ENCODE results near the gene ACAD9.

ACAD9 gene

GRCh38 chr3:128884992-128885391 lies 5.6 kb downstream of the ACAD9 start:
- Histone ChIP-seq H3K9ac (ENCODE audit: low read depth in 1 of 2, low read length in 2 of 2) (no peak overlapping the region), H3K9me3 (ENCODE audit: control insufficient read depth in 2 of 2, low read length in 2 of 2) (no peaks in the 10 kb centered on the region), H3K36me3 (ENCODE audit: control insufficient read depth in 2 of 2, insufficient read depth in 2 of 2, low read length in 2 of 2) (peaks cover 6 to 19% of the 10 kb centered on the region in 2 donors), H3K4me3 (ENCODE audit: low read length in 2 of 2) (no peak overlapping the region), H3K27me3 (ENCODE audit: control insufficient read depth in 2 of 2, insufficient read depth in 2 of 2, low read length in 2 of 2) (no peaks in the 10 kb centered on the region), H3K27ac (ENCODE audit: low read depth in 2 of 2, low read length in 2 of 2) (no peak overlapping the region), H3K4me1 (ENCODE audit: control insufficient read depth in 2 of 2, insufficient read depth in 2 of 2, low read length in 2 of 2) (peaks cover 2 to 11% of the 10 kb centered on the region in 2 donors)

DNA sequence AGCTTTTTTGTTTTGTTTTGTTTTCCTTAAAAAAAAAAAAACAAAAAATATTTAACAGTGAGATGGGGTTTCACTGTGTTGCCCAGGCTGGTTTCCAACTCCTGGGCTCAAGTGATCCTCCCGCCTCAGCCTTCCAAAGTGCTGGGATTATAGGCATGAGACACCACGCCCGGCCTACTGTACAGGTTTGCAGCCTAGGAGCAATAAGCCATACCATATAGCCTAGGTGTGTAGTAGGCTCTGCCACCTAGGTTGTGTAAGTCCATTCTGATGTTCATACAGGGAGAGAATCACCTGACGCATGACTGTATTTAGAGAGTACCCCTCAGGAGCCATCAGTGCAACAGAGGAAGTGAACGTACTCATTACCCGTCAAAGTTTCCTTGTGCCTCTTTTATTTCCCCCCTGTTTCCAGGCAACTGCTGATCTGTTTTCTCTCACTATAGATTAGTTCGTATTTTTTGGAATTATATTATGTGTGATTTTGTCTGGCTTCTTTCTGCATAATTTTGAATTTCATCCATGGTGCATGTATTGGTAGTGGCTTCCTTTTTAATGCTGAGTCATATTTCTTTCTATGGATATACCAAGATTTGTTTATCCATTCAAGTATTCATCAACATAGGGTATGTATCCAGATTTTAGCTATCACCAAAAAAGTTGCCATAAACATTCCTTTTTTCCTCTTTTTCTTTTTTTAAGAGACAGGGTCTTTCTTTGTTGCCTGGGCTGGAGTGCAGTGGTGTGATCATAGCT lies 9.9 kb downstream of the ACAD9 start:
- H3K36me3 ChIP-seq (ENCODE audit: control insufficient read depth in 2 of 2, insufficient read depth in 2 of 2, low read length in 2 of 2): peaks cover 10 to 24% of the 10 kb centered on the region in 2 donors
- H3K9me3 ChIP-seq (ENCODE audit: control insufficient read depth in 2 of 2, low read length in 2 of 2): no peaks in the 10 kb centered on the region
- H3K9ac ChIP-seq (ENCODE audit: low read depth in 1 of 2, low read length in 2 of 2): no peak overlapping the region
- H3K4me1 ChIP-seq (ENCODE audit: control insufficient read depth in 2 of 2, insufficient read depth in 2 of 2, low read length in 2 of 2): no peaks in the 10 kb centered on the region
- H3K27ac ChIP-seq (ENCODE audit: low read depth in 2 of 2, low read length in 2 of 2): no peak overlapping the region
- H3K27me3 ChIP-seq (ENCODE audit: control insufficient read depth in 2 of 2, insufficient read depth in 2 of 2, low read length in 2 of 2): no peaks in the 10 kb centered on the region
- no peak overlapping the region for H3K4me3 ChIP-seq (ENCODE audit: low read length in 2 of 2)

- Histone ChIP-seq H3K4me3 (ENCODE audit: low read length in 2 of 2) (no peak overlapping the region), H3K9ac (ENCODE audit: low read depth in 1 of 2, low read length in 2 of 2) (no peak overlapping the region), H3K4me1 (ENCODE audit: control insufficient read depth in 2 of 2, insufficient read depth in 2 of 2, low read length in 2 of 2) (no peaks in the 10 kb centered on the region), H3K9me3 (ENCODE audit: control insufficient read depth in 2 of 2, low read length in 2 of 2) (no peaks in the 10 kb centered on the region), H3K36me3 (ENCODE audit: control insufficient read depth in 2 of 2, insufficient read depth in 2 of 2, low read length in 2 of 2) (peaks cover 50 to 56% of the 10 kb centered on the region in 2 donors), H3K27ac (ENCODE audit: low read depth in 2 of 2, low read length in 2 of 2) (no peak overlapping the region), H3K27me3 (ENCODE audit: control insufficient read depth in 2 of 2, insufficient read depth in 2 of 2, low read length in 2 of 2) (no peaks in the 10 kb centered on the region)
Measured at GRCh38 chr3:128895843-128896697, 16.6 kb downstream of the ACAD9 start.

GRCh38 chr3:128902426-128902825 lies 23.0 kb downstream of the ACAD9 start:
- Histone ChIP-seq H3K9ac (ENCODE audit: low read depth in 1 of 2, low read length in 2 of 2) (no peak overlapping the region), H3K4me3 (ENCODE audit: low read length in 2 of 2) (no peak overlapping the region), H3K27ac (ENCODE audit: low read depth in 2 of 2, low read length in 2 of 2) (no peak overlapping the region), H3K27me3 (ENCODE audit: control insufficient read depth in 2 of 2, insufficient read depth in 2 of 2, low read length in 2 of 2) (no peaks in the 10 kb centered on the region), H3K9me3 (ENCODE audit: control insufficient read depth in 2 of 2, low read length in 2 of 2) (no peaks in the 10 kb centered on the region), H3K4me1 (ENCODE audit: control insufficient read depth in 2 of 2, insufficient read depth in 2 of 2, low read length in 2 of 2) (no peaks in the 10 kb centered on the region), H3K36me3 (ENCODE audit: control insufficient read depth in 2 of 2, insufficient read depth in 2 of 2, low read length in 2 of 2) (peaks cover 74 to 80% of the 10 kb centered on the region in 2 donors)

DNA sequence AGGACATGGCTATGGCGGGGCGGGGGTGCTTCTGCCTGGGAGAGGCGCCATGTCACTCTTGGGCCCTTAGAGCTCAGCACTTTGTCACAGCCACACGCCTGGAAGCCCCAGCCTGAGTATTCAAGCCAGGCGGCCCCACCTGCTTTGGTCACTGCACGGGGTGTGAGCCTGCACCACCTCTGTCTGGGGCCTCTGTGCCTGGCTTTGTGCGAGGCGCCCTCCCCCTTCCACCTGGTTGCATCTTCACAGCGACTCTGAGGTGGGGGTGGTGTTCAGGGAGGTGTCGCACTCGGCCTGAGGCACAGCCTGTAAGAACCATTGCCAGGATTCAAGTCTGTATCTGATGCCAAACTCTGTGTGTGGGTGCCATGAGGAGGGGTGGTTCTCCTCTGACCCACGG lies 24.1 kb downstream of the ACAD9 start:
- no peak overlapping the region for H3K4me3 ChIP-seq (ENCODE audit: low read length in 2 of 2)
- H3K36me3 ChIP-seq (ENCODE audit: control insufficient read depth in 2 of 2, insufficient read depth in 2 of 2, low read length in 2 of 2): peaks cover 82 to 85% of the 10 kb centered on the region in 2 donors
- no peaks in the 10 kb centered on the region for H3K4me1 ChIP-seq (ENCODE audit: control insufficient read depth in 2 of 2, insufficient read depth in 2 of 2, low read length in 2 of 2)
- H3K27me3 ChIP-seq (ENCODE audit: control insufficient read depth in 2 of 2, insufficient read depth in 2 of 2, low read length in 2 of 2): no peaks in the 10 kb centered on the region
- no peak overlapping the region for H3K27ac ChIP-seq (ENCODE audit: low read depth in 2 of 2, low read length in 2 of 2)
- H3K9ac ChIP-seq (ENCODE audit: low read depth in 1 of 2, low read length in 2 of 2): no peak overlapping the region
- no peaks in the 10 kb centered on the region for H3K9me3 ChIP-seq (ENCODE audit: control insufficient read depth in 2 of 2, low read length in 2 of 2)

GRCh38 chr3:128906031-128906803 lies 26.8 kb downstream of the ACAD9 start:
- Histone ChIP-seq H3K4me3 (ENCODE audit: low read length in 2 of 2) (no peak overlapping the region), H3K9ac (ENCODE audit: low read depth in 1 of 2, low read length in 2 of 2) (no peak overlapping the region), H3K27me3 (ENCODE audit: control insufficient read depth in 2 of 2, insufficient read depth in 2 of 2, low read length in 2 of 2) (no peaks in the 10 kb centered on the region), H3K27ac (ENCODE audit: low read depth in 2 of 2, low read length in 2 of 2) (no peak overlapping the region), H3K9me3 (ENCODE audit: control insufficient read depth in 2 of 2, low read length in 2 of 2) (no peaks in the 10 kb centered on the region), H3K36me3 (ENCODE audit: control insufficient read depth in 2 of 2, insufficient read depth in 2 of 2, low read length in 2 of 2) (peaks cover 85 to 90% of the 10 kb centered on the region in 2 donors), H3K4me1 (ENCODE audit: control insufficient read depth in 2 of 2, insufficient read depth in 2 of 2, low read length in 2 of 2) (no peaks in the 10 kb centered on the region)

DNA sequence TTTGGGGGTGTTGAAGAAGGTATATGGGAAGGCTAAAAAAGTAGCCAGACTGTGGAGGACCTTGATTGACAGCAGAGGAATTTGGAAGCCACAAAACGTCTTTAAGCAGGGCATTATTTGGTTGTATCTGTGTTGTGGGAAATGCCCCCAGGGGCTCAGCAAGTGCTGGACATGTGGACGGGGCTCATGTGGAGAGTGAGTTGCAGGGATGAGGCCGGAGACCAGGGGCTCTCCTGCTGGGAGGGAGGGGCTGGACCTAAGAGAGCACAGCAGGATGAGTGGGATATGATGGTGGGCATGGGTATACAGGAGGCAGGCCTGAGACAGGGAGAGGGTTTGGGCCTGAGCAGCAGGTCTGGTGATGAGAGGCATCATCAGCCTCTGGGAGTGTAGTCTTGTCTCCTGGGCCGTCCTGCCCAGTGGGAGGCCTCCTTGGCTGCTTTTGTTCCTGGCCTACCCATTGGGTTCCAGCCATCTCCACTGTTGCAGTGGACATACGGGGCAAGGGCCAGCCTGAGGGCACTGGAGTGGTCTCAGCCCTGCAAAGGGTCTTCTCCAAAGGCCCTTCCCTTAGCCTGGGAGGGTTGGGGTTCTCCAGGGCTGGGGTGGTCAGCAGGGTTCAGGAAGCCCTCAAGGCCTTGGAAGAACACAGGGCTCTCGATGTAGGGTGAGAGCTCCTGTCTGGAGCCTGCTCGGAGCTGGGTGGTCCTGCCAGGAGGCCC lies 27.5 kb downstream of the ACAD9 start:
- H3K27me3 ChIP-seq (ENCODE audit: control insufficient read depth in 2 of 2, insufficient read depth in 2 of 2, low read length in 2 of 2): no peaks in the 10 kb centered on the region
- no peak overlapping the region for H3K9ac ChIP-seq (ENCODE audit: low read depth in 1 of 2, low read length in 2 of 2)
- no peaks in the 10 kb centered on the region for H3K4me1 ChIP-seq (ENCODE audit: control insufficient read depth in 2 of 2, insufficient read depth in 2 of 2, low read length in 2 of 2)
- H3K4me3 ChIP-seq (ENCODE audit: low read length in 2 of 2): no peak overlapping the region
- H3K36me3 ChIP-seq (ENCODE audit: control insufficient read depth in 2 of 2, insufficient read depth in 2 of 2, low read length in 2 of 2): peaks cover 78 to 89% of the 10 kb centered on the region in 2 donors
- no peaks in the 10 kb centered on the region for H3K9me3 ChIP-seq (ENCODE audit: control insufficient read depth in 2 of 2, low read length in 2 of 2)
- no peak overlapping the region for H3K27ac ChIP-seq (ENCODE audit: low read depth in 2 of 2, low read length in 2 of 2)

DNA sequence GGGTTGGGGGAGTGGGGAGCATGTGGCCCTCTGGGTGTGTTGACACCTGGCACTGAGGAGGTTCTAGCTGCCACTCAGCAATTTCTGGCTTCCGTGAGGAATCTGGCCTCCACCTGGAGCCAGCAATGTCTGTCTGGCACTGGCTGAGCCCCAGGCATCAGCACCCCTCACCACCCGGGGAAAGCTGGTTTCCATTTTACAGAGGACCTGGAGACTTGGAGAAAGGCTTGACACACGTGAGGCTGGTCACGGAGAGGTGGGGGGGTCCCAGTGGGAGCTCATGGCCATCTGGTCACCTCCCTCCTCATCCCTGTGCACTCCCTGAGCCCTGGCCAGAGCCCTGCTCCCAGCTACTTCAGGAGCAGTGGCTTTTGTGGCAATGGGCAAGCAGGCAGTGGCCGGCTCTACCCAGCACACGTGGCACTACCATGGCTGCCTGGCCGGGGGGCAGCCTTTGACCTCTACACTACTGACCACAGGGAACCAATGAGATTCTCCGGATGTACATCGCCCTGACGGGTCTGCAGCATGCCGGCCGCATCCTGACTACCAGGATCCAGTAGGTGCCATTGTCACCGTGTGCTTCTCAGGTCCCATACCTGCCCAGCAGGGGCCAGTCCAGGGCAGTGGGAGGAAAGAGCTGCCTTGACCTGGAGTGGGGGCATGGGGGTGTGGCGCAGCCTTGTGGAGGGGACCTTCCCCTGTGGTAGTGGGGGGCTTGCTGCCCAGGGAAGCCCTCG lies 28.5 kb downstream of the ACAD9 start:
- no peak overlapping the region for H3K9ac ChIP-seq (ENCODE audit: low read depth in 1 of 2, low read length in 2 of 2)
- H3K27ac ChIP-seq (ENCODE audit: low read depth in 2 of 2, low read length in 2 of 2): no peak overlapping the region
- H3K4me3 ChIP-seq (ENCODE audit: low read length in 2 of 2): no peak overlapping the region
- H3K4me1 ChIP-seq (ENCODE audit: control insufficient read depth in 2 of 2, insufficient read depth in 2 of 2, low read length in 2 of 2): no peaks in the 10 kb centered on the region
- H3K9me3 ChIP-seq (ENCODE audit: control insufficient read depth in 2 of 2, low read length in 2 of 2): no peaks in the 10 kb centered on the region
- H3K27me3 ChIP-seq (ENCODE audit: control insufficient read depth in 2 of 2, insufficient read depth in 2 of 2, low read length in 2 of 2): no peaks in the 10 kb centered on the region
- peaks cover 78 to 91% of the 10 kb centered on the region in 2 donors for H3K36me3 ChIP-seq (ENCODE audit: control insufficient read depth in 2 of 2, insufficient read depth in 2 of 2, low read length in 2 of 2)

DNA sequence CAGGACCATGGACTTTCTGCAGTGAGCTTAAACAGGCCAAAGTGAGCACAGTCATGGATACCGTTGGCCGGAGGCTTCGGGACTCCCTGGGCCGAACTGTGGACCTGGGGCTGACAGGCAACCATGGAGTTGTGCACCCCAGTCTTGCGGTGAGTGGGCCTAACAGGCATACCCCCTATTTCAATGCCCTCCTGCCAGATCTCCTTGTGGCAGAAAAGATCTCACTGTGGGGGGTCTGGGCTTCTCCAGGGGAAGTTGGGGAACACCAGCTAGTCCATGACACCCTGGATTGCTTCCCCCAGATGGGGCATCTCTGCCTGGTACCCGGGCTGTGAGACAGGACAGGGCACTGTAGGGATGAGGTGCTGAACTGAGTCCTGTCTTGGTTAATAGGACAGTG lies 29.5 kb downstream of the ACAD9 start:
- Histone ChIP-seq H3K4me1 (ENCODE audit: control insufficient read depth in 2 of 2, insufficient read depth in 2 of 2, low read length in 2 of 2) (no peaks in the 10 kb centered on the region), H3K4me3 (ENCODE audit: low read length in 2 of 2) (no peak overlapping the region), H3K9ac (ENCODE audit: low read depth in 1 of 2, low read length in 2 of 2) (no peak overlapping the region), H3K36me3 (ENCODE audit: control insufficient read depth in 2 of 2, insufficient read depth in 2 of 2, low read length in 2 of 2) (peaks cover 78 to 91% of the 10 kb centered on the region in 2 donors), H3K27me3 (ENCODE audit: control insufficient read depth in 2 of 2, insufficient read depth in 2 of 2, low read length in 2 of 2) (no peaks in the 10 kb centered on the region), H3K27ac (ENCODE audit: low read depth in 2 of 2, low read length in 2 of 2) (no peak overlapping the region), H3K9me3 (ENCODE audit: control insufficient read depth in 2 of 2, low read length in 2 of 2) (no peaks in the 10 kb centered on the region)

Data from mucosa of rectum (tissue), 2 donors.